ENCODE data around the gene RGL4. TPM values are rescaled to one million over a fixed set of nuclear protein-coding genes. Genes with fewer than 3 reads are reported as not detected.
"Not testable (repeated sequence)": the region's sequence is repeated elsewhere in the genome, so short reads cannot be mapped to it uniquely, and the experiment has no call there.

RGL4 gene
- total RNA-seq, 4 donors from 2014 or later, result 0.09 to 1.9 TPM; not detected in 2

DNA sequence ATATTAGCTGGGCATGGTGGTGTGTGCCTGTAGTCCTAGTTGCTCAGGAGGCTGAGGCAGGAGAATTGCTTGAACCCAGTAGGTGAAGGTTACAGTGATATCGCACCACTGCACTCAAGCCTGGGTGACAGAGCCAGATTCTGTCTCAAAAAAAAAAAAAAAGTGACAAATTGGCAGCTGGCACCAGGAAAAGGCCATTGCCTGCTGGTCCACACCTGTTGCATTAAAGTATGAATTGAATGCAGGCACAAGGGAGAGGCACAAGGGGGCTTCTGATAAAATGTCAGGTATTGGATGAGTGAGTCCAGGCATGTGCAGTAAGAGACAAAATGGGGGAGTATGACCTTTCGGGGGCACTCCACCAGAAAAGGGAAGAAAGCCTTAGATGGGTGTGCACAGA is 31.9 kb downstream of the RGL4 start:
- in situ Hi-C loops (cut with MboI; ENCODE audit: low sequenced_read_pairs in 4 of 4), result no loop called here
- H3K27ac ChIP-seq, result no peak overlapping the region
- no peak for TF ChIP-seq POLR2A (IDR thresholded peaks at IDR 0.05)
- TF ChIP-seq, protein P1, sequence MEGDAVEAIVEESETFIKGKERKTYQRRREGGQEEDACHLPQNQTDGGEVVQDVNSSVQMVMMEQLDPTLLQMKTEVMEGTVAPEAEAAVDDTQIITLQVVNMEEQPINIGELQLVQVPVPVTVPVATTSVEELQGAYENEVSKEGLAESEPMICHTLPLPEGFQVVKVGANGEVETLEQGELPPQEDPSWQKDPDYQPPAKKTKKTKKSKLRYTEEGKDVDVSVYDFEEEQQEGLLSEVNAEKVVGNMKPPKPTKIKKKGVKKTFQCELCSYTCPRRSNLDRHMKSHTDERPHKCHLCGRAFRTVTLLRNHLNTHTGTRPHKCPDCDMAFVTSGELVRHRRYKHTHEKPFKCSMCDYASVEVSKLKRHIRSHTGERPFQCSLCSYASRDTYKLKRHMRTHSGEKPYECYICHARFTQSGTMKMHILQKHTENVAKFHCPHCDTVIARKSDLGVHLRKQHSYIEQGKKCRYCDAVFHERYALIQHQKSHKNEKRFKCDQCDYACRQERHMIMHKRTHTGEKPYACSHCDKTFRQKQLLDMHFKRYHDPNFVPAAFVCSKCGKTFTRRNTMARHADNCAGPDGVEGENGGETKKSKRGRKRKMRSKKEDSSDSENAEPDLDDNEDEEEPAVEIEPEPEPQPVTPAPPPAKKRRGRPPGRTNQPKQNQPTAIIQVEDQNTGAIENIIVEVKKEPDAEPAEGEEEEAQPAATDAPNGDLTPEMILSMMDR (IDR thresholded peaks at IDR 0.05 in 4 of 5, conservative IDR thresholded peaks at IDR 0.05 in 1 of 5), result no peak
- intact Hi-C loops (cut with DNase I; ENCODE audit: low total_unique reads), result no loop called here
- no peaks in the 10 kb centered on the region for H3K36me3 ChIP-seq
- no peaks in the 10 kb centered on the region for H3K27me3 ChIP-seq
- H3K4me1 ChIP-seq, result peaks cover 0 to 3% of the 10 kb centered on the region in 2 donors
- no peak for ATAC-seq
- H3K4me3 ChIP-seq, result no peak overlapping the region
- no peak for DNase-seq
- H3K9me3 ChIP-seq, result no peaks in the 10 kb centered on the region

DNA sequence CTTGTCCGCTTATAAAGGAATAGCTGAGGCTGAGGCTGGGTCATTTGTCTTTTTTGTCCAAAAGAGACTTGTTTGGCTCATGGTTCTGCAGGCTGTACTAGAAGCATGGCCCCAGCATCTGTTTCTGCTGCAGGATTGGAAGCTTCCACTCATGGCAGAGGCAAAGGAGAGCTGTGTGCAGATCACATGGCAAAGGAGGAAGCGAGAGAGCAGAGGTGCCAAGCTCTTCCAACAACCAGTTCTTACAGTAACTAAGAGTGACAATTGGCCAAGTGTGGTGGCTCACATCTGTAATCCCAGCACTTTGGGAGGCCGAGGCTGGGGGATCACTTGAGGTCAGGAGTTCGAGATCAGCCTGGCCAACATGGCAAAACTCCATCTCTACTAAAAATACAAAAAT is 37.3 kb downstream of the RGL4 start:
- H3K27ac ChIP-seq; ATAC-seq; H3K4me3 ChIP-seq; H3K27me3 ChIP-seq; H3K4me1 ChIP-seq; H3K9me3 ChIP-seq; DNase-seq; intact Hi-C loops (cut with DNase I; ENCODE audit: low total_unique reads); H3K36me3 ChIP-seq; in situ Hi-C loops (cut with MboI; ENCODE audit: low sequenced_read_pairs in 4 of 4): not testable (repeated sequence)

DNA sequence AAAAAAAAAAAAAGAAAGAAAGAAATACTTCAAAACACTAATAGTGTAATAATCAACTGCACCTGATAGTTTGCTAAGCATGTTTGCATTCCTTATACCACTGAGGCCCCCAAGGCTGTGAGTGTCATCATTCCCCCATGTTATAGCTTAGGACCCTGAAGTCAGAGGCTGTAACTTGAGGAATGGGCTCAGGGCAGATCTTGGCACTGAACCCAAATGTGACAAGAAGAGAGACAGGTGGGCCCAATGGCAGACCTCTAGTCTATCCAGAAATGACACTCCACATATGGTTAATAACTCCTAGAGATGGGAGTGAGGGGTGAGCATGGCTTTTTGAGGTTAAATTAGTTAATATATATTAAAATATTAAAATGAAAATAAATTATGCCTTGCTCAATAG is 46.9 kb downstream of the RGL4 start:
- Histone ChIP-seq H3K4me1 (peaks cover 9 to 12% of the 10 kb centered on the region in 2 donors), H3K36me3 (no peaks in the 10 kb centered on the region), H3K9me3 (no peaks in the 10 kb centered on the region), H3K27ac (no peak overlapping the region), H3K27me3 (no peaks in the 10 kb centered on the region), H3K4me3 (no peak overlapping the region)
- intact Hi-C loops (cut with DNase I; ENCODE audit: low total_unique reads), result no loop called here
- in situ Hi-C loops (cut with MboI; ENCODE audit: low sequenced_read_pairs in 4 of 4), result no loop called here
- ATAC-seq (no peak), DNase-seq (no peak)
- no peak for TF ChIP-seq POLR2A (IDR thresholded peaks at IDR 0.05)
- TF ChIP-seq, protein P1 (IDR thresholded peaks at IDR 0.05 in 4 of 5, conservative IDR thresholded peaks at IDR 0.05 in 1 of 5), result no peak

DNA sequence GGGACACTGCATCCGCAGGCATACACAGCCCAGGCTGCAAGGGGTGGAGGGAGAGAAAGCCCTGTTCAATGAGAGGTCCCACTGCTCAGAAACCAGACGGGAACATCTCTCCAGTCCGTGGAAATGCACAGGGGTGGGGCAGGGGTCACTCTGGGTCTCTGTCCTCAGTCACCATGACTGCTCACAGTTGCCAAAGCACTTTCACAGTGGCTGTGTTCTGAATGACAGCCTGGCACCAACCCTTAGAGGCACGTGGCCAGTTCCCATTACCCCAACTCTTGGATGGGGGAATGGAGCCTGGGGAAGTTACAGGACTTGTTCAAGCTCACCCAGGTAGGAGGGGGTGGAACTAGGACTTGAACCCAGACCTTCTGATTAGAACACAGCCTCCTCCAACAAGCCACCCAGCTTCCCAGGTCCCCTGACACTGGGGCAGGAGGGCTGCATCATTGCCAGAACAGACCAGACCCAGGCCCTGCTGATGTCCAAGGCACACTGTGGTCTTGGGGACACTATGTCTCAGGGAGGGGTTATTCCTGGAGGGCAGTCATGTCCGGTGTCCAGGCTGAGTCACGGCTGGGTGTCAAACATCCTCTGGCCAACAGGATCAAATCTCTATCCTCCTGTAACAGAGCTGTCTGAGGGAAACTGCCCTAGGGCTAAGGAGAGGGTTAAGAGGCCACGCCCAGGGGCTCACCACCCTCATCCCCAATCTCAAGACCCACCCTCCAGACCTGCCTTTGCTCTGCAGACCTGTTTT is 51.9 kb downstream of the RGL4 start:
- no peaks in the 10 kb centered on the region for H3K27me3 ChIP-seq
- H3K36me3 ChIP-seq, result peaks cover 0 to 22% of the 10 kb centered on the region in 2 donors
- intact Hi-C loops (cut with DNase I; ENCODE audit: low total_unique reads) (loop anchor here (2.0 kb wide), 2 partner anchors 58 to 86 kb away; no protein-coding TSS in a partner anchor), in situ Hi-C loops (cut with MboI; ENCODE audit: low sequenced_read_pairs in 4 of 4) (no loop called here)
- peak; percentile 86 to 94 for ATAC-seq
- DNase-seq, result peak; percentile 94 to 96
- no peaks in the 10 kb centered on the region for H3K9me3 ChIP-seq
- H3K27ac ChIP-seq, result peak overlapping the region; percentile 79 to 96 (median 86)
- TF ChIP-seq POLR2A (IDR thresholded peaks at IDR 0.05), result peak; percentile 25 to 46
- TF ChIP-seq, protein P1 (IDR thresholded peaks at IDR 0.05 in 4 of 5, conservative IDR thresholded peaks at IDR 0.05 in 1 of 5), result no peak
- peaks cover 18 to 23% of the 10 kb centered on the region in 2 donors for H3K4me1 ChIP-seq
- H3K4me3 ChIP-seq, result peak overlapping the region in 1 of 4 donors; percentile 22

DNA sequence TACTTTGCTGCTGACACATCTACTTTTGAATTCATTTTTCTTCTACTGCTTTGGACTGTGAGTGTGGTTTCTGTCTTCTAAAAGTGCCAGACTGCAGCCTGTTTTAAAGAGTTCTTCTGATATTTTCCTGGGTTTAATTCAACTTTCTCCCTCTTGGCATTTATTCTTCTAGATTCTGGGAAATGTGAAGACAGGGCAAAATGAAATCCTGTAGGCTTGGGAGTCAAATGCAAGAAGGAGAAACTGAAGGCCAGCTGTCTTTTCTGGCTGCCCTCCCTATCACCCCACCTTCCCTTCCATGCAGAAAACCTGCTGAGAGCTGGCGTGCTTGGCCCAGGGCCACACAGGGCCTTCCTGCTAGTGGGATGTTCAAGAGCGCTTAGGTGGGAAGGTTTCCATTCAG is 52.5 kb downstream of the RGL4 start:
- H3K27ac ChIP-seq, result peak overlapping the region; percentile 79 to 96 (median 86)
- H3K9me3 ChIP-seq, result no peaks in the 10 kb centered on the region
- intact Hi-C loops (cut with DNase I; ENCODE audit: low total_unique reads) (loop anchor here (2.0 kb wide), 2 partner anchors 59 to 85 kb away; no protein-coding TSS in a partner anchor), in situ Hi-C loops (cut with MboI; ENCODE audit: low sequenced_read_pairs in 4 of 4) (no loop called here)
- DNase-seq (peak; percentile 61 to 93), ATAC-seq (peak; percentile 43 to 66)
- no peaks in the 10 kb centered on the region for H3K27me3 ChIP-seq
- H3K4me3 ChIP-seq, result peak overlapping the region in 1 of 4 donors; percentile 22
- TF ChIP-seq, protein P1 (IDR thresholded peaks at IDR 0.05 in 4 of 5, conservative IDR thresholded peaks at IDR 0.05 in 1 of 5), result no peak
- TF ChIP-seq POLR2A (IDR thresholded peaks at IDR 0.05), result no peak
- H3K36me3 ChIP-seq, result peaks cover 0 to 22% of the 10 kb centered on the region in 2 donors
- peaks cover 18 to 23% of the 10 kb centered on the region in 2 donors for H3K4me1 ChIP-seq
